ENCODE data around the gene SYNDIG1.

SYNDIG1 gene

GRCh38 chr20:24664266-24664986, 195.0 kb downstream of the SYNDIG1 start:
- DNase-seq, result no peak

GRCh38 chr20:24665196-24665595, 195.8 kb downstream of the SYNDIG1 start:
- DNase-seq, result no peak

- no peak for DNase-seq
Measured at GRCh38 chr20:24665741-24666191, 196.3 kb downstream of the SYNDIG1 start.

GRCh38 chr20:24667689-24668383, 198.4 kb downstream of the SYNDIG1 start:
- no peak for DNase-seq

GRCh38 chr20:24668384-24668702, 198.9 kb downstream of the SYNDIG1 start:
- no peak for DNase-seq

- DNase-seq, result no peak
Measured at GRCh38 chr20:24668791-24669190, 199.4 kb downstream of the SYNDIG1 start.

GRCh38 chr20:24669701-24670100, 200.3 kb downstream of the SYNDIG1 start:
- DNase-seq, result no peak

GRCh38 chr20:24670341-24670872, 201.0 kb downstream of the SYNDIG1 start:
- no peak for DNase-seq

- DNase-seq, result no peak
Measured at GRCh38 chr20:24670981-24671380, 201.6 kb downstream of the SYNDIG1 start.

- DNase-seq, result no peak
Measured at GRCh38 chr20:24672181-24672880, 202.9 kb downstream of the SYNDIG1 start.

GRCh38 chr20:24672886-24673677, 203.7 kb downstream of the SYNDIG1 start:
- DNase-seq, result peak; percentile 92

GRCh38 chr20:24673678-24674570, 204.5 kb downstream of the SYNDIG1 start:
- peak; percentile 32 for DNase-seq

- no peak for DNase-seq
Measured at GRCh38 chr20:24674921-24675605, 205.6 kb downstream of the SYNDIG1 start.

- DNase-seq, result no peak
Measured at GRCh38 chr20:24675651-24676352, 206.4 kb downstream of the SYNDIG1 start.

- no peak for DNase-seq
Measured at GRCh38 chr20:24676353-24676977, 207.0 kb downstream of the SYNDIG1 start.

- DNase-seq, result no peak
Measured at GRCh38 chr20:24676978-24677370, 207.5 kb downstream of the SYNDIG1 start.

- DNase-seq, result no peak
Measured at GRCh38 chr20:24677626-24678315, 208.3 kb downstream of the SYNDIG1 start.

- no peak for DNase-seq
Measured at GRCh38 chr20:24678351-24679106, 209.1 kb downstream of the SYNDIG1 start.
